Activated CD8-positive, alpha-beta T cell treated with anti-CD3 and anti-CD28 coated beads for 36 hours (primary cell): ENCODE data around the gene TIMP2. TPM values are rescaled to one million over a fixed set of nuclear protein-coding genes. Genes with fewer than 3 reads are reported as not detected.

Experiments
- ATAC-seq: fragments of 200-7000 bp; cut with Tn5 transposase; one replicate; pipeline ENCODE4 v1.10.0; 2021; ENCODE audit warnings: mild to moderate bottlenecking, moderate library complexity
- CTCF ChIA-PET: fragments of 350-600 bp; sonication (Branson Sonifier 250); formaldehyde crosslinking; loops from one replicate; lab custom pipeline; 2021; ENCODE audit warnings: antibody characterized with exemption; lab: Charles Lee
- POLR2A ChIA-PET: fragments of 350-600 bp; sonication (Branson Sonifier 250); formaldehyde crosslinking; loops from one replicate; lab custom pipeline; 2021; ENCODE audit warnings: antibody characterized with exemption; lab: Charles Lee
- DNase-seq: peaks from one replicate; pipeline ENCODE4 v3.0.0-alpha.2; 2020
- H3K27ac Mint-ChIP-seq: one replicate; pipeline ENCODE4 v1.8.0; 2021; ENCODE audit warnings: mild to moderate bottlenecking, mixed read lengths
- H3K27me3 Mint-ChIP-seq: one replicate; pipeline ENCODE4 v1.8.0; 2021; ENCODE audit warnings: mixed read lengths
- H3K36me3 Mint-ChIP-seq: one replicate; pipeline ENCODE4 v1.8.0; 2021; ENCODE audit warnings: low read depth, mixed read lengths
- H3K4me1 Mint-ChIP-seq: one replicate; pipeline ENCODE4 v1.8.0; 2021; ENCODE audit warnings: low read depth, mixed read lengths
- H3K4me3 Mint-ChIP-seq: one replicate; pipeline ENCODE4 v1.8.0; 2021; ENCODE audit warnings: mild to moderate bottlenecking, moderate library complexity, mixed read lengths
- H3K9me3 Mint-ChIP-seq: one replicate; pipeline ENCODE4 v1.8.0; 2021; ENCODE audit warnings: mixed read lengths
- CTCF ChIP-seq: fragments of 200-600 bp; IDR thresholded peaks from one replicate; pipeline ENCODE4 v1.8.0; 2022; ENCODE audit warnings: antibody characterized with exemption, mild to moderate bottlenecking
- intact Hi-C: fragments of 100-400 bp; cut with micrococcal nuclease; formaldehyde crosslinking; loops from one replicate; pipeline ENCODE4 v1.10.0; 2022
- total RNA-seq, 2 experiments: library from RNA; stranded (reverse); gene quantifications; one replicate each; pipeline ENCODE4 v1.2.3, GENCODE V29; 2021

Gene TIMP2
- total RNA-seq, 2 experiments from 2014 or later, result 2.4 to 2.5 TPM

GRCh38 chr17:78895322-78895721 is 29.9 kb downstream of the TIMP2 start:
- no peaks in the 10 kb centered on the region for H3K36me3 Mint-ChIP-seq
- ChIA-PET POLR2A (no interaction called here), CTCF (interaction anchor here (0.6 to 2.0 kb wide), 3 partner anchors 12 to 76 kb away, joined by 3 to 8 read pairs (median 3); no protein-coding TSS in a partner anchor)
- H3K27ac Mint-ChIP-seq, result no peak overlapping the region
- no peaks in the 10 kb centered on the region for H3K9me3 Mint-ChIP-seq
- no peaks in the 10 kb centered on the region for H3K27me3 Mint-ChIP-seq
- TF ChIP-seq CTCF, result no peak
- peaks cover 18% of the 10 kb centered on the region for H3K4me1 Mint-ChIP-seq
- intact Hi-C loops, result no loop called here
- ATAC-seq, result no peak
- no peak overlapping the region for H3K4me3 Mint-ChIP-seq
- DNase-seq, result no peak

- H3K4me3 Mint-ChIP-seq, result no peak overlapping the region
- POLR2A ChIA-PET, result no interaction called here
- no peaks in the 10 kb centered on the region for H3K36me3 Mint-ChIP-seq
- H3K27ac Mint-ChIP-seq, result no peak overlapping the region
- ATAC-seq, result no peak
- H3K4me1 Mint-ChIP-seq, result peaks cover 28% of the 10 kb centered on the region
- H3K9me3 Mint-ChIP-seq, result no peaks in the 10 kb centered on the region
- CTCF ChIA-PET, result interaction anchor here (0.7 to 1.1 kb wide), 3 partner anchors 12 to 78 kb away, joined by 3 read pairs; no protein-coding TSS in a partner anchor
- no peaks in the 10 kb centered on the region for H3K27me3 Mint-ChIP-seq
- DNase-seq, result no peak
- intact Hi-C loops, result no loop called here
- TF ChIP-seq CTCF, result no peak
These were observed 31.5 kb downstream of the TIMP2 start for GRCh38 chr17:78893684-78894083.

- H3K27ac Mint-ChIP-seq, result no peak overlapping the region
- ChIA-PET CTCF (interaction anchor here (0.7 kb wide), 1 partner anchor 11 kb away, joined by 3 read pairs; no protein-coding TSS in a partner anchor), POLR2A (no interaction called here)
- H3K27me3 Mint-ChIP-seq, result no peaks in the 10 kb centered on the region
- intact Hi-C loops, result no loop called here
- peaks cover 29% of the 10 kb centered on the region for H3K4me1 Mint-ChIP-seq
- DNase-seq (no peak), ATAC-seq (no peak)
- H3K36me3 Mint-ChIP-seq, result no peaks in the 10 kb centered on the region
- H3K4me3 Mint-ChIP-seq, result no peak overlapping the region
- no peaks in the 10 kb centered on the region for H3K9me3 Mint-ChIP-seq
- no peak for TF ChIP-seq CTCF
These were observed 32.2 kb downstream of the TIMP2 start for GRCh38 chr17:78892936-78893379.

GRCh38 chr17:78892520-78892919 is 32.7 kb downstream of the TIMP2 start:
- Mint-ChIP-seq H3K4me1 (peaks cover 29% of the 10 kb centered on the region), H3K27me3 (no peaks in the 10 kb centered on the region), H3K4me3 (no peak overlapping the region), H3K9me3 (no peaks in the 10 kb centered on the region), H3K36me3 (no peaks in the 10 kb centered on the region), H3K27ac (no peak overlapping the region)
- intact Hi-C loops, result no loop called here
- ChIA-PET CTCF (no interaction called here), POLR2A (interaction anchor here (1.4 kb wide), 1 partner anchor 10 kb away, joined by 6 read pairs; the partner anchor contains the start of gene CEP295NL)
- ATAC-seq, result no peak
- no peak for DNase-seq
- no peak for TF ChIP-seq CTCF

- TF ChIP-seq CTCF, result no peak
- intact Hi-C loops, result no loop called here
- Mint-ChIP-seq H3K4me1 (peaks cover 29% of the 10 kb centered on the region), H3K27me3 (no peaks in the 10 kb centered on the region), H3K9me3 (no peaks in the 10 kb centered on the region), H3K36me3 (no peaks in the 10 kb centered on the region), H3K4me3 (no peak overlapping the region), H3K27ac (no peak overlapping the region)
- CTCF ChIA-PET, result no interaction called here
- ATAC-seq (no peak), DNase-seq (no peak)
- POLR2A ChIA-PET, result interaction anchor here (1.4 kb wide), 1 partner anchor 10 kb away, joined by 6 read pairs; the partner anchor contains the start of gene CEP295NL
These were observed 33.1 kb downstream of the TIMP2 start for GRCh38 chr17:78892062-78892456.
